Measurements from ENCODE around the gene RNASET2. TPM values are rescaled to one million over a fixed set of nuclear protein-coding genes. Genes with fewer than 3 reads are reported as not detected.

Gene RNASET2
- total RNA-seq, 2 donors from 2014 or later = 24.2 to 33.1 TPM

GRCh38 chr6:166976636-166977035 lies 20.3 kb upstream of the RNASET2 start:
- no peaks in the 10 kb centered on the region for H3K9me3 ChIP-seq
- H3K27me3 ChIP-seq = no peaks in the 10 kb centered on the region
- H3K4me3 ChIP-seq = no peak overlapping the region
- TF ChIP-seq CTCF (IDR thresholded peaks at IDR 0.05) = no peak
- H3K36me3 ChIP-seq = no peaks in the 10 kb centered on the region
- DNase-seq (ENCODE audit: low spot score) = no peak
- no peaks in the 10 kb centered on the region for H3K4me1 ChIP-seq
- no peak overlapping the region for H3K27ac ChIP-seq

- no peaks in the 10 kb centered on the region for H3K4me1 ChIP-seq
- no peaks in the 10 kb centered on the region for H3K36me3 ChIP-seq
- no peak for DNase-seq (ENCODE audit: low spot score)
- H3K27ac ChIP-seq = no peak overlapping the region
- no peak for TF ChIP-seq CTCF (IDR thresholded peaks at IDR 0.05)
- H3K9me3 ChIP-seq = no peaks in the 10 kb centered on the region
- H3K4me3 ChIP-seq = no peak overlapping the region
- no peaks in the 10 kb centered on the region for H3K27me3 ChIP-seq
Measured at GRCh38 chr6:166972101-166972500, 15.8 kb upstream of the RNASET2 start.

- no peak overlapping the region for H3K27ac ChIP-seq
- no peaks in the 10 kb centered on the region for H3K27me3 ChIP-seq
- DNase-seq (ENCODE audit: low spot score) = no peak
- H3K4me1 ChIP-seq = no peaks in the 10 kb centered on the region
- no peaks in the 10 kb centered on the region for H3K9me3 ChIP-seq
- H3K36me3 ChIP-seq = no peaks in the 10 kb centered on the region
- no peak overlapping the region for H3K4me3 ChIP-seq
- no peak for TF ChIP-seq CTCF (IDR thresholded peaks at IDR 0.05)
Measured at GRCh38 chr6:166971271-166971670, 14.9 kb upstream of the RNASET2 start.

GRCh38 chr6:166970776-166971175 lies 14.4 kb upstream of the RNASET2 start:
- Histone ChIP-seq H3K27ac (no peak overlapping the region), H3K4me3 (no peak overlapping the region), H3K4me1 (no peaks in the 10 kb centered on the region), H3K27me3 (no peaks in the 10 kb centered on the region), H3K9me3 (no peaks in the 10 kb centered on the region), H3K36me3 (no peaks in the 10 kb centered on the region)
- TF ChIP-seq CTCF (IDR thresholded peaks at IDR 0.05) = no peak
- no peak for DNase-seq (ENCODE audit: low spot score)

GRCh38 chr6:166970091-166970490 lies 13.7 kb upstream of the RNASET2 start:
- no peak overlapping the region for H3K4me3 ChIP-seq
- no peaks in the 10 kb centered on the region for H3K4me1 ChIP-seq
- no peak for DNase-seq (ENCODE audit: low spot score)
- no peaks in the 10 kb centered on the region for H3K27me3 ChIP-seq
- H3K27ac ChIP-seq = no peak overlapping the region
- no peaks in the 10 kb centered on the region for H3K36me3 ChIP-seq
- TF ChIP-seq CTCF (IDR thresholded peaks at IDR 0.05) = no peak
- H3K9me3 ChIP-seq = no peaks in the 10 kb centered on the region

- Histone ChIP-seq H3K9me3 (no peaks in the 10 kb centered on the region), H3K36me3 (no peaks in the 10 kb centered on the region), H3K4me1 (no peaks in the 10 kb centered on the region), H3K27ac (no peak overlapping the region), H3K27me3 (no peaks in the 10 kb centered on the region), H3K4me3 (no peak overlapping the region)
- DNase-seq (ENCODE audit: low spot score) = no peak
- no peak for TF ChIP-seq CTCF (IDR thresholded peaks at IDR 0.05)
Measured at GRCh38 chr6:166969390-166970002, 13.1 kb upstream of the RNASET2 start.

Measured in right atrium auricular region (tissue), 2 donors.